ENCODE data around the gene CFAP91. TPM values are rescaled to one million over a fixed set of nuclear protein-coding genes. Genes with fewer than 3 reads are reported as not detected.
"Not testable (repeated sequence)": the region's sequence is repeated elsewhere in the genome, so short reads cannot be mapped to it uniquely, and the experiment has no call there.

CFAP91 gene
- total RNA-seq, 1 experiment from 2014 or later: 4.5 TPM

- DNase-seq (ENCODE audit: low read depth): no peak
- in situ Hi-C loops (cut with HindIII; ENCODE audit: low pct_unique_long_range_greater_than_20kb, low sequenced_read_pairs): no loop called here
Measured at GRCh38 chr3:119676020-119676419, 26.8 kb upstream of the CFAP91 start.

GRCh38 chr3:119676771-119677640, 25.8 kb upstream of the CFAP91 start, which contains the start of gene COX17:
COX17 (minus strand) TSS chr3:119677406; CDS start chr3:119677310, 96 bp downstream.
- in situ Hi-C loops (cut with HindIII; ENCODE audit: low pct_unique_long_range_greater_than_20kb, low sequenced_read_pairs): no loop called here
- peak; percentile 91 for DNase-seq (ENCODE audit: low read depth)

GRCh38 chr3:119677641-119677934, 25.2 kb upstream of the CFAP91 start:
- no peak for DNase-seq (ENCODE audit: low read depth)
- in situ Hi-C loops (cut with HindIII; ENCODE audit: low pct_unique_long_range_greater_than_20kb, low sequenced_read_pairs): no loop called here

GRCh38 chr3:119678209-119678608, 24.6 kb upstream of the CFAP91 start:
- in situ Hi-C loops (cut with HindIII; ENCODE audit: low pct_unique_long_range_greater_than_20kb, low sequenced_read_pairs); DNase-seq (ENCODE audit: low read depth): not testable (repeated sequence)

- DNase-seq (ENCODE audit: low read depth): no peak
- in situ Hi-C loops (cut with HindIII; ENCODE audit: low pct_unique_long_range_greater_than_20kb, low sequenced_read_pairs): no loop called here
Measured at GRCh38 chr3:119679874-119680273, 22.9 kb upstream of the CFAP91 start.

GRCh38 chr3:119681279-119681678, 21.5 kb upstream of the CFAP91 start:
- DNase-seq (ENCODE audit: low read depth): no peak
- in situ Hi-C loops (cut with HindIII; ENCODE audit: low pct_unique_long_range_greater_than_20kb, low sequenced_read_pairs): no loop called here

- no peak for DNase-seq (ENCODE audit: low read depth)
- in situ Hi-C loops (cut with HindIII; ENCODE audit: low pct_unique_long_range_greater_than_20kb, low sequenced_read_pairs): no loop called here
Measured at GRCh38 chr3:119683421-119683820, 19.4 kb upstream of the CFAP91 start.

GRCh38 chr3:119690043-119690656, 12.7 kb upstream of the CFAP91 start:
- in situ Hi-C loops (cut with HindIII; ENCODE audit: low pct_unique_long_range_greater_than_20kb, low sequenced_read_pairs): no loop called here

GRCh38 chr3:119695480-119695879, 7.3 kb upstream of the CFAP91 start:
- no peak for DNase-seq (ENCODE audit: low read depth)
- in situ Hi-C loops (cut with HindIII; ENCODE audit: low pct_unique_long_range_greater_than_20kb, low sequenced_read_pairs): no loop called here

More at GRCh38 chr3:119690043-119690656, 12.7 kb upstream of the CFAP91 start:
- DNase-seq (ENCODE audit: low read depth): no peak

GRCh38 chr3:119697394-119697793, 5.4 kb upstream of the CFAP91 start:
- in situ Hi-C loops (cut with HindIII; ENCODE audit: low pct_unique_long_range_greater_than_20kb, low sequenced_read_pairs): no loop called here
- no peak for DNase-seq (ENCODE audit: low read depth)

GRCh38 chr3:119700269-119700919, 2.4 kb upstream of the CFAP91 start:
- peak; percentile 63 for DNase-seq (ENCODE audit: low read depth)
- in situ Hi-C loops (cut with HindIII; ENCODE audit: low pct_unique_long_range_greater_than_20kb, low sequenced_read_pairs): no loop called here

GRCh38 chr3:119700920-119701734, 1.7 kb upstream of the CFAP91 start:
- no peak for DNase-seq (ENCODE audit: low read depth)
- in situ Hi-C loops (cut with HindIII; ENCODE audit: low pct_unique_long_range_greater_than_20kb, low sequenced_read_pairs): no loop called here

- no peak for DNase-seq (ENCODE audit: low read depth)
- in situ Hi-C loops (cut with HindIII; ENCODE audit: low pct_unique_long_range_greater_than_20kb, low sequenced_read_pairs): no loop called here
Measured at GRCh38 chr3:119703820-119704531, 1.2 kb downstream of the CFAP91 start.

GRCh38 chr3:119715105-119715504, 12.3 kb downstream of the CFAP91 start:
- DNase-seq (ENCODE audit: low read depth): no peak
- in situ Hi-C loops (cut with HindIII; ENCODE audit: low pct_unique_long_range_greater_than_20kb, low sequenced_read_pairs): no loop called here

- in situ Hi-C loops (cut with HindIII; ENCODE audit: low pct_unique_long_range_greater_than_20kb, low sequenced_read_pairs): no loop called here
- DNase-seq (ENCODE audit: low read depth): no peak
Measured at GRCh38 chr3:119716998-119717397, 14.2 kb downstream of the CFAP91 start.

- DNase-seq (ENCODE audit: low read depth): no peak
- in situ Hi-C loops (cut with HindIII; ENCODE audit: low pct_unique_long_range_greater_than_20kb, low sequenced_read_pairs): no loop called here
Measured at GRCh38 chr3:119717520-119717919, 14.7 kb downstream of the CFAP91 start.

GRCh38 chr3:119723022-119723421, 20.2 kb downstream of the CFAP91 start:
- in situ Hi-C loops (cut with HindIII; ENCODE audit: low pct_unique_long_range_greater_than_20kb, low sequenced_read_pairs): no loop called here
- no peak for DNase-seq (ENCODE audit: low read depth)

GRCh38 chr3:119726909-119727308, 24.1 kb downstream of the CFAP91 start:
- no peak for DNase-seq (ENCODE audit: low read depth)
- in situ Hi-C loops (cut with HindIII; ENCODE audit: low pct_unique_long_range_greater_than_20kb, low sequenced_read_pairs): no loop called here
